HepG2 (cell line): Measurements from ENCODE around the gene SH2D6. TPM values are rescaled to one million over a fixed set of nuclear protein-coding genes. Genes with fewer than 3 reads are reported as not detected.
A peak's percentile ranks its signal among the peaks of the same experiment; 100 is the strongest.

ENCODE experiments used
- AHDC1 ChIP-seq: sonication (generic); formaldehyde crosslinking; IDR thresholded peaks from 2 replicates; pipeline ENCODE4 v1.5.1; 2020; ENCODE audit warnings: mild to moderate bottlenecking, missing genetic modification reagents, borderline replicate concordance
- CBX5 ChIP-seq: sonication (generic); formaldehyde crosslinking; IDR thresholded peaks from 2 replicates; pipeline ENCODE4 v1.4.0; 2020; ENCODE audit warnings: missing genetic modification reagents, borderline replicate concordance
- HNRNPUL1 ChIP-seq: fragments of 200-400 bp; formaldehyde crosslinking; IDR thresholded peaks from 2 replicates; pipeline ENCODE4 v1.6.1; 2017; ENCODE audit warnings: low read depth, mild to moderate bottlenecking, low read length, moderate library complexity
- HOXA5 ChIP-seq: sonication (generic); formaldehyde crosslinking; IDR thresholded peaks from 2 replicates; pipeline ENCODE4 v1.4.0; 2020; ENCODE audit warnings: missing genetic modification reagents
- KAT8 ChIP-seq: IDR thresholded peaks from 2 replicates; pipeline ENCODE4 v1.6.1; 2016; ENCODE audit warnings: missing genetic modification reagents, missing compliant biosample characterization
- ZMYM4 ChIP-seq: sonication (generic); formaldehyde crosslinking; IDR thresholded peaks from 2 replicates; pipeline ENCODE4 v1.8.1; 2023; ENCODE audit warnings: mild to moderate bottlenecking, missing genetic modification reagents
- ZNF275 ChIP-seq: sonication (generic); formaldehyde crosslinking; IDR thresholded peaks from 2 replicates; pipeline ENCODE4 v1.8.0; 2022; ENCODE audit warnings: missing genetic modification reagents, mild to moderate bottlenecking, inconsistent platforms, borderline replicate concordance
- ZNF704 ChIP-seq: sonication (generic); formaldehyde crosslinking; IDR thresholded peaks from 2 replicates; pipeline ENCODE4 v1.8.1; 2023; ENCODE audit warnings: mild to moderate bottlenecking, inconsistent platforms, moderate library complexity, missing genetic modification reagents, borderline replicate concordance
- ZZZ3 ChIP-seq: sonication (generic); formaldehyde crosslinking; IDR thresholded peaks from 2 replicates; pipeline ENCODE4 v1.4.0; 2020; ENCODE audit warnings: missing genetic modification reagents, mild to moderate bottlenecking, borderline replicate concordance
- polyA plus RNA-seq, 8 experiments: library from polyadenylated mRNA; depleted of rRNA in 3 of 8; stranded (reverse) in 7 of 8; unstranded in 1 of 8; fragments of >200 nt; fragmentation: Illumina TruSeq in 4 of 8; extraction: Trizol in 4 of 8; gene quantifications; 2 replicates each; pipeline versions ENCODE4 v1.2.1 to v1.2.3, GENCODE V29; 2011 to 2016; ENCODE audit warnings: low read depth in 4 of 8, missing spikeins in 1 of 8, mixed read lengths in 1 of 8; ENCODE audit not compliant: insufficient read depth in 1 of 8
- total RNA-seq, 5 experiments: library from RNA; depleted of rRNA; stranded (reverse); fragments of >200 nt; fragmentation: Illumina TruSeq; extraction: Trizol; gene quantifications; 2 replicates each; pipeline ENCODE4 v1.2.3, GENCODE V29; 2016; ENCODE audit warnings: low read depth in 1 of 5
- TF ChIP-seq, protein P1 (sequence below): sonication (generic); formaldehyde crosslinking; IDR thresholded peaks from 2 replicates; pipeline ENCODE4 v1.5.0; 2020; ENCODE audit warnings: missing genetic modification reagents, mild to moderate bottlenecking, borderline replicate concordance

Gene SH2D6
- total and polyA plus RNA-seq, 2 of the 13 experiments (the other 11 are each of a cell fraction or from before 2014, with no cell fraction given) = 0.11 to 0.26 TPM

GRCh38 chr2:85445316-85446295, 27.1 kb downstream of the SH2D6 start (continued):
- TF ChIP-seq KAT8 (CRISPR knock-in tag) = 0 out of 2 replicates have a peak, but pooled peaks have one; percentile 18
- no peak for TF ChIP-seq HNRNPUL1
- peak; percentile 56; the same call in 1 of the 2 replicates for TF ChIP-seq HOXA5
- TF ChIP-seq ZNF704 (CRISPR knock-in tag) = no peak
- TF ChIP-seq, protein P1, sequence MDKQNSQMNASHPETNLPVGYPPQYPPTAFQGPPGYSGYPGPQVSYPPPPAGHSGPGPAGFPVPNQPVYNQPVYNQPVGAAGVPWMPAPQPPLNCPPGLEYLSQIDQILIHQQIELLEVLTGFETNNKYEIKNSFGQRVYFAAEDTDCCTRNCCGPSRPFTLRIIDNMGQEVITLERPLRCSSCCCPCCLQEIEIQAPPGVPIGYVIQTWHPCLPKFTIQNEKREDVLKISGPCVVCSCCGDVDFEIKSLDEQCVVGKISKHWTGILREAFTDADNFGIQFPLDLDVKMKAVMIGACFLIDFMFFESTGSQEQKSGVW (CRISPR knock-in tag) = no peak
- TF ChIP-seq ZZZ3 (CRISPR knock-in tag) = no peak
- no peak for TF ChIP-seq ZMYM4 (CRISPR knock-in tag)
- peak; percentile 18; the same call in 1 of the 2 replicates for TF ChIP-seq CBX5 (CRISPR knock-in tag)
- TF ChIP-seq AHDC1 (CRISPR knock-in tag) = no peak
- TF ChIP-seq ZNF275 (CRISPR knock-in tag) = no peak
